RPMI7951 (cell line): ENCODE measurements around the gene ADCY7. TPM values are rescaled to one million over a fixed set of nuclear protein-coding genes. Genes with fewer than 3 reads are reported as not detected.
"Not testable (repeated sequence)": the region's sequence is repeated elsewhere in the genome, so short reads cannot be mapped to it uniquely, and the experiment has no call there.

Experiments used
- DNase-seq: peaks from one replicate; pipeline ENCODE4 v3.0.0-alpha.2; 2012; ENCODE audit warnings: low read depth
- total RNA-seq: library from RNA; depleted of rRNA; stranded (reverse); fragments of >200 nt; shearing (Covaris generic); gene quantifications from 2 replicates; pipeline ENCODE4 v1.2.3, GENCODE V29; 2014; rRNA removed

ADCY7 gene
- 15.9 and 24.6 TPM in 2 replicates for total RNA-seq

- DNase-seq: peak; percentile 90
Measured at GRCh38 chr16:50266337-50267091, at the start of gene ADCY7. Gene ADCY7 (plus strand): TSS chr16:50266551. CDS start chr16:50288180, 21,629 bp downstream.

- no peak for DNase-seq
Measured at GRCh38 chr16:50219402-50219975, 46.9 kb upstream of the ADCY7 start.

GRCh38 chr16:50224286-50224685 lies 42.1 kb upstream of the ADCY7 start:
- no peak for DNase-seq

- DNase-seq: no peak
Measured at GRCh38 chr16:50227120-50227519, 39.2 kb upstream of the ADCY7 start.

GRCh38 chr16:50227665-50228064 lies 38.7 kb upstream of the ADCY7 start:
- DNase-seq: no peak

GRCh38 chr16:50228364-50228868 lies 37.9 kb upstream of the ADCY7 start:
- no peak for DNase-seq

- DNase-seq: no peak
Measured at GRCh38 chr16:50229149-50229726, 37.1 kb upstream of the ADCY7 start.

- peak; percentile 18 for DNase-seq
Measured at GRCh38 chr16:50234771-50235556, 31.4 kb upstream of the ADCY7 start.

- no peak for DNase-seq
Measured at GRCh38 chr16:50235581-50235980, 30.8 kb upstream of the ADCY7 start.

- no peak for DNase-seq
Measured at GRCh38 chr16:50238314-50238713, 28.0 kb upstream of the ADCY7 start.

GRCh38 chr16:50238868-50239301 lies 27.5 kb upstream of the ADCY7 start:
- no peak for DNase-seq

GRCh38 chr16:50243024-50243423 lies 23.3 kb upstream of the ADCY7 start:
- DNase-seq: not testable (repeated sequence)

- peak; percentile 26 for DNase-seq
Measured at GRCh38 chr16:50244140-50244503, 22.2 kb upstream of the ADCY7 start.

GRCh38 chr16:50244504-50245416 lies 21.6 kb upstream of the ADCY7 start:
- no peak for DNase-seq

- DNase-seq: peak; percentile 61
Measured at GRCh38 chr16:50245417-50246298, 20.7 kb upstream of the ADCY7 start.

- DNase-seq: no peak
Measured at GRCh38 chr16:50246299-50247122, 19.8 kb upstream of the ADCY7 start.

- DNase-seq: no peak
Measured at GRCh38 chr16:50247123-50247905, 19.0 kb upstream of the ADCY7 start.

GRCh38 chr16:50247906-50248608 lies 18.3 kb upstream of the ADCY7 start:
- DNase-seq: no peak
